T-helper 2 cell (primary cell): Measurements from ENCODE around the gene SELPLG.
"Not testable (repeated sequence)": the region's sequence is repeated elsewhere in the genome, so short reads cannot be mapped to it uniquely, and the experiment has no call there.

Experiments used
- DNase-seq, 5 experiments: peaks; one replicate each; pipeline versions ENCODE4 v3.0.0 to v3.0.0-alpha.2; 2012 to 2022

SELPLG gene

DNA sequence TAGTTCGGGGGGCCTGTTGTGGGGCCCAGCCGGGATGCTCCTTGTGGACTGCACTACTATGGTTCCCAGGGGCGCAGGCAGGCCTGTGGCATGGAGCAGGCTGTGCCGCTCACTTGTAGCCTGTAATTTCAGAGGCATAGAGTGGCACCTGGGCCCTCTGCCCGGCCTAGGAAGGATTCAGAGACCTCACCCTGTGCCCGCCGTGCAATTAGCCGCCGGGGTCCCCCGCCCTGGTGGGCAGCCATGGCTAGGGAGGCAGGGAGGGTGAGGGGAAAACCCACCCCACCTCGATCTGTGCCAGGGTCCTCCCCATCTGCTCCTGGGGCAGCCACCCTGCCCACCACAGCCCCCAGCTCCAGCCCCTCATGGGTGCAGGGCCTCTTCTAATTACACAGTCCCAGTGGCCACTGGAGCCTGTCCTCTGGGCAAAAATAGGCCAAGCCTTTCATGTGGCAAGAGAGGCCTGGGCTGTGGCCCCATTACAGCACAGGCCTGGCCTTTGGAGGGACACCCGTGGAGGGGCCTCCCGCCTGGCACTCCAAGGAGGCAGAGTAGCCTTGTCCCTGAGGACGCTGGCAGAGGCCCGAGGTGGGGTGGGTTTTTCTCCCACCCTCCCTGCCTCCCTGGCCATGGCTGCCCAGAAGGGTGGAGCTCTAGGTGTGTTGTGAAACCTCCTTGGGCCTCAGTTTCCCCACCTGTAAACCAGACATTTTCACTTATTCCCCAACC, 30.6 kb downstream of the SELPLG start:
- DNase-seq: no peak

DNA sequence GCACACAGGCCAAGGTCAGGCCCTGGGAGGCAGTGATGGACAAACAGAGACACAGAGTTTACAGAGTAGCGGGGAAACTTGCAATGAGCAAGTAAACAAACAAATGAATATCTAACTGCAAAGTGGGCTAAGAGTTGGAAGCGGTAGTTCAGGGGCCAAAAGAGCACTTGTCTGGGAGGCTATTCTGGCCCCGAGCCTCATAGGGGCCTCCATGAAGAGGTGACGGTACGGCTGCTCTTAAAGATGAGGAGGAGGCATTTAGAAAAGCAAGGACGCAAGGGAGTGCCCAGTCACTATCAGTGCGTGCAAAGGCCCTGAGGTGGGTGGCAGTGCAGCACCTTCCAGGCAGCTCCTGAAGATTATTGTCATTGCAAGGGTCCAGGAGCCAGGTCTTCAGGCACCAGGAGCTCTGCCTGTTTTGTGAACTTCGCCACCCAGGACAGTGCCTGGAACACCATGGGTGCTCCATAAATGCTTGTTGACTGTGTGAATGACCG, 31.4 kb downstream of the SELPLG start:
- no peak for DNase-seq

GRCh38 chr12:108600702-108601007, 33.0 kb downstream of the SELPLG start:
- DNase-seq: no peak

- no peak for DNase-seq
These were observed 33.6 kb downstream of the SELPLG start for GRCh38 chr12:108599948-108600701.

DNA sequence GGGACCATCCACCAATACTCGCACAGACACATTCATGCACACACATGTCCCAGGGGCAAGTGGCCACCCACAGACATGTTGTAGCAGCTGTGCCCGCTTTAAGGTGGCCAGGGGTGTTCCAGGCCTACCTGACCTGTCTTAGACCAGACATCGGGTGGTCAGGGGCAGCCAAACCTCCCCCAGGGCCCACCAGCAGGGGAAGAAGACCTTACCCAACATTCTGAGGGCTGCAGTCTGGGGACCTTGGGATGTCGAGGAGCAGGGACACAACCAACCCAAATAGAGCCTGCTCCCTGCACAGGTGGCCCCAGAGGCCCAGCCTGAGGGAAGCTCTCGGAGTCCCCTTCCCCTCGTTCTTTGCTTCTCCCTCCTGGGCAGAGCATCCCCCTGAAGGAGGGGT, 34.2 kb downstream of the SELPLG start:
- DNase-seq: no peak

GRCh38 chr12:108598553-108599250, 35.0 kb downstream of the SELPLG start:
- no peak for DNase-seq

DNA sequence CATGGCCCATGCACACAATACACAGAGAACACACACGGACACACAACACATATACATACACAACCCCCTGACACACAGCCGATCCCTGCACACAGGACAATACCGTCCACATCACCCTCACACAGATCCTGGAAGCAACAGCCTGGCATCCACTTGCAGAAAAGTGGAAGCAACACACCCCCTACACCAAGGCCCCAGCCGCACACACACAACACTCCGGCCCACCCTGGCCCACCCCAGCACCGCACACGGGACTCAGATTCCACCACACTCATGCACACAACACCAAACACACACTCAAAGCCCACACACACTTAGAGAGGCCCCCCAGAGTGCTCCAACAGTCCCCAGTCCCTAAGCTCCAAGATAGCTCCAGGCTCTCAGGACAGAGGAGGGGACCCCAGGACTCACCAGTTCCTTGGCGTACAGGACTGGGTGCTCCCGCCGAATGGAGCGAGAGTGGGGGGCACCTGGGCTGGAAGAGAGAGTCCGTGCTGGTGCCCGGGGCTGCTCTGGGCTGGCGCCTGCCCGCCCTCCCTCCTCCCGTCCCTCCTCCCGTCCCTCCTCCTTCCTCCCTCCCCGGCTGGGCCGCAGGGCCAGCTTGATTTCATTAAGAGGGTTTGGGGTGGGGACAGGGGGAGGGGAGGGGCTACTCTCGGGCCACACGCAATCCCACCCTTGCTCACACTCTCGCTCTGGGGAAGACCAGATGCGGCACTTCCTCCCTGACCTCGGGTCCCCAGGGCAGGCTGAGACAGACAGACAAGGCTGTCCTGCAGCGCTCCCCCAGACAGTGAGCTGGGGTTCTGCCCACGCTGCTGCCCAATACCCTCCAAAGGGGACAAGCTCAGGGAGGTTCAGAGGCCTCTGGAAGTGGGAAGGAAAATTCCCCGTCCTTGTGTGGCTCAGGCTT, 35.9 kb downstream of the SELPLG start, which contains the start of gene TMEM119:
Gene TMEM119, minus strand, starts transcription at position 526 of the 913 bp plus-strand sequence. CDS start 5,701 bp downstream, outside the sequence.
- no peak for DNase-seq

DNA sequence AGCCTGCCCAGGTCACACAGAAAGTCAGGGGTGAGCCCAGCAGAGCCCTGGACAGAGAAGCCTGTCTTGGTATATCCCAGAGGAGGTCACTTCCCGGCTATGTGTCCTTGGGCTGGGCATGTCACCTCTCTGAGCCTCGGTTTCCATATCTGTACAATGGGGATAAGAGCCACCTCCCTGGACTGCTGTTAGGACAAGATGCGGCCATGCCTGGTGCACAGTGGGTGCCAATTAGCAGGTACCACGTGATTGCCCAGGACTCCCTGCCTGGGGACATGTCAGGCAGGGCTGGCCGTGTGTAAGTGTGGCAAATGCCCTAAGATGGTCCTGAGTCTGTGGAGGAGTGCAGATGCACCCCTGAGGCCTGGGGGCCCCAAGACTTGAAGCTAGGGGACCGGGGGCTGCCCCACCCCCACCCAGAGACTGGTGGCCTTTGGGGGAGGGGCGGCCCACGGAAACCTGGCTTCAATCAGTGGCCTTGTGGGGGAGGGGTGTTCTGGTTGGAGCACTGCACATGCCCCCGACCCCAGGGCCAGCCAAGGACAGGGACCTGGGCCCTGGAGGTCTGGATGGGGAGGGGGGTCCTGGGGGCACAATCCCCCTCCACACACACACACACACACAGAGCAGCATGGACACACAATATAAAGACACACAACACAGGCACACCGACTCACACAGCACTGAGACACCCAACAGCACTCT, 36.7 kb downstream of the SELPLG start:
- no peak for DNase-seq

DNA sequence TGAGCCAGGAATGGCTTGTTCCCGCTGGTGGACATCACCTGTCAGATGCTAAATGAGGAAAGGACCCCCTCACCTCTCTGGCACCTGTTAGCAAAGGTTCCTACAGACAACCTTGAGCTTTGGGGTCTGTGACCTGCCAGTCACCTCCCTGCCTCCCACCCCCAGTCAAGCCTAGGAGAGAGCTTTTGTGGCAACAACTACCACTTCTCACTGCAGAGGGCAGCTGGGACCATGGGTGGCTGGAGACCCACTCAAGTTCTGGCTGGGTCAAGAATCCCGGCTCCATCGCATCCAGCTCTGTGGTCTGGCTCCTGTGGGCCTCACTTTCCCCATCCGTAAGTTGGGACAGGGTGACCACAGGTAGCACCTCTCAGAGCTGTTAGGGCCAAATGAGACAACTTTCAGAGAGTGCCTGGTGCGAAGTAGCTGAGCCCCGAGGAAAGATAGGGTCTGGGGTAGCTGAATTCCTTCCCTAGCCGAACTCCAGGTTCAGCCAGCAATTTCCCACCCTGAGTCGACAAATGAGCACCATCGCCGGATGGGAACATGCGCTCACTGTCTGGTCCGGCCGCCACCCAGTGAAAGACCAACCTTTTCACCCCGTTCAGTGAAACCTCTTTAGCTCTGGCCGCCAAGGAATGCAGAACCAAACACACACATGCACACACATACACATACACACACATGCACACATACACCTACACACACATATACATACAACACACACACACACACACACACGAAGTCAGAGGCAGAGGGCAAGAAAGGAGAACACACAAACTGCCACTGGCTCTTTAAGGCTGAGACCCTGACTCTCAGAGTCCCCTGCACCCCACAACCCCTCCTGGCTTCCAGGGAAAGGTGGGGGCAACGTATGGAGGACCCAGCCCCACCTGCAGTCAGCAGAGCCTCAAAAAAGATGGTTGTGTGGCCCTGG, 37.7 kb downstream of the SELPLG start:
- DNase-seq: no peak

DNA sequence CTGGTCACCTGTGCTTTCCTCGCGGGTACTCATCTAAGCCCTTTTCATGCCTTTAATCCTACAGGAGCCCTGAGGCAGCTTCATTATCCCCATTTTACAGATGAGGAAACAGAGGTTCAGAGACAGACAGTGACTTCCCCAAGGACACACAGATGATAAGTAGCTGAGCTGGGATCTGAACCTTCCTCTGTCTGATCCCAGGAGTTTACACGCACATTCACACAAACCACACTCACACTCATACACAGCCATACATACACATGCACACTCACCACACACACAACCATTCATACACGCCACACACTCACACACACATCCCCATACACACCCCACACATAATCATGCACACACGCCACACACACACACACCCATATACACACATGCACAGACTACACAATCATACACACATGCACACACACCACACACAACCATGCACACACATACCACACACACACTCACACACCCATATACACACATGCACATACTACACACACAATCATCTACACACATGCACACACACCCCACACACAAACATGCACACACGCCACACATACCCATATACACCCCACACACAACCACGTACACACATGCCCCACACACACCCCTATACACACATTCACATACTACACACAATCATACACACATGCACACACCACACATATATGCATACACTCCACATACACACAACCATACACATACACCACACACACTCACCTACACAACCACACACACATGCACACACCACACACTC, 38.6 kb downstream of the SELPLG start:
- no peak for DNase-seq

GRCh38 chr12:108594323-108594903, 39.3 kb downstream of the SELPLG start:
- no peak for DNase-seq

- DNase-seq: no peak
These were observed 41.4 kb downstream of the SELPLG start for GRCh38 chr12:108592033-108592909.

DNA sequence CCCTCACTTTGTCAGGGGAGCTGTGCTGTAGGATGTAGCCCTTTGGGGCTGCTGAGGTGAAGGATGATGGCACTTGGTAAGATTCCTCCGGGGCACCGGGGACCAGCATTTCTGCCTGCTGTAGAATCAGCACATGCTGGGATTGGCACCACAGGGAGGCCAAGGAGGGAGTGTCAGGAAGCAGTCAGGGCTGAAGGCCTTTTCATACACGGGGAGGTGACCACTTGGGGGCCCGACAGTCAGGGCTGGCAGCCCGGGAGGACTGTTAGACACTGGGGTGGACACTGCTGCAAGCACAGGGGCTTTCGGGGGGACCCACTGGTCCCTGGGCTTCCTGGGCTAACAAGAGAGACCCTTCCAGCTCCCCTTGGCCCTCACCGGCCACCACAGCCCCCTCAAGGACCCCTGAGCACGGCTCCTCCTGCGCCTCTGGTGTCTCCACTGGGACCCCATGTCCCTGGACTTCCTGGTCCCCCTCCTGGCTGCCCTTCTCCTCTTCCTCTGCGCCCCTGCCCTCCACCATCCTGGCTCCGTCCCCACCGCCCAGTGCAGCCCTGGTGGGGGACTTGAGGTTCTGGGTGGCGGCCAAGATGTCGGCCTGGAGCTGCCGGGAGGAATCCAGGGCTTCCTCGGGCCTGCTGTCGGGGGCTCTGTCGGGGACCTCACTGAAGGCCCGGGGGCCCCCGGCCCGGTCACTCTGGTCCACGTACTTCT, 42.3 kb downstream of the SELPLG start:
- no peak for DNase-seq

GRCh38 chr12:108590463-108590862, 43.2 kb downstream of the SELPLG start:
- not testable (repeated sequence) for DNase-seq

GRCh38 chr12:108589840-108590229, 43.9 kb downstream of the SELPLG start:
- no peak for DNase-seq

- no peak for DNase-seq
These were observed 44.5 kb downstream of the SELPLG start for GRCh38 chr12:108589028-108589839.

GRCh38 chr12:108587826-108588225, 45.9 kb downstream of the SELPLG start:
- DNase-seq: no peak
